DMS53 treated with DMSO at 0.1 percent for 48 hours (cell line): ENCODE results near the gene NKAIN2.
"Not testable (repeated sequence)": the region's sequence is repeated elsewhere in the genome, so short reads cannot be mapped to it uniquely, and the experiment has no call there.

Experiments used
- DNase-seq: peaks from one replicate; lab custom pipeline; 2025; ENCODE audit not compliant: unreplicated experiment; lab: John Stamatoyannopoulos, UW

The NKAIN2 gene

DNA sequence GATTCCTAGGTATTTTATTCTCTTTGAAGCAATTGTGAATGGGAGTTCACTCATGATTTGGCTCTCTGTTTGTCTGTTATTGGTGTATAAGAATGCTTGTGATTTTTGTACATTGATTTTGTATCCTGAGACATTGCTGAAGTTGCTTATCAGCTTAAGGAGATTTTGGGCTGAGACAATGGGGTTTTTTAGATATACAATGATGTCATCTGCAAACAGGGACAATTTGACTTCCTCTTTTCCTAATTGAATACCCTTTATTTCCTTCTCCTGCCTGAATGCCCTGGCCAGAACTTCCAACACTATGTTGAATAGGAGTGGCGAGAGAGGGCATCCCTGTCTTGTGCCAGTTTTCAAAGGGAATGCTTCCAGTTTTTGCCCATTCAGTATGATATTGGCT is 363.6 kb downstream of the NKAIN2 start:
- DNase-seq = not testable (repeated sequence)

DNA sequence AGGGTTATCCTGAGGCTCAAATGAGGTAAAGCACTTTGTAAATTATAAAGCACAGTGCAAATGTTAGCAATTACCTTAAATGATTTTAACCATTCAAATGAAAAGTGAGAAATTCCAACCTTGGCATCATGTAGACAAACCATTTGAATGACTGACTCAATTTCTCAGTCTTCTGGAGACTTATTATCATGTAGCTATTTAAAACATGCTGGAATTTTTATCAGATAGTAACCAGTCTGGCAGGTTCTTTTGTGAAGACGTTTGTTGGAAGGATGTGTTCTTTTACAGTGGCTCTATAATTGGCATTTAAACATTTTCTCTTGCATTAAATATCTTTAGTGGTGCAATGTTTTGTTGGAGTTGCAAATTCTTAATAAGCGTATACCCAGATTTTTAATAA is 386.6 kb downstream of the NKAIN2 start:
- DNase-seq = no peak

DNA sequence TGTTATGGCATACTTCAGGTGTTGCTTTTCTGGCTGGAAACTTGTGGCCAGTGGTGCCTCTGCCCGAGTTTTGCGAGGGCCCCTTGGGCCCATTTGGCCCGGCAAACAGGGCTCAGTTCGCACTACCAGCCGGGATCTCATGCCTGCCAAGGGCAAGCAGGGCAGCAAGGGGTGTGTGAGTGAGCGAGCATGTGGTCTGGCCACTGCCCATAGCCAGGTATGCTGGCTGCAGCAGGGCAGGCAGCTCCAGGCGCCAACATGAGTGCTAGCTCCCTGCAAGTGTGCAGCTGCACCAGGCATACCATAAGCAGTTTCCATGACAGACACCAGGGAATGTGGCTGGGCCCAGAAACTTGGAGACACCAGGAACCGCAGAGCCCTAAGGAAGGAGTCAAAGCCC is 389.5 kb downstream of the NKAIN2 start:
- DNase-seq = no peak

DNA sequence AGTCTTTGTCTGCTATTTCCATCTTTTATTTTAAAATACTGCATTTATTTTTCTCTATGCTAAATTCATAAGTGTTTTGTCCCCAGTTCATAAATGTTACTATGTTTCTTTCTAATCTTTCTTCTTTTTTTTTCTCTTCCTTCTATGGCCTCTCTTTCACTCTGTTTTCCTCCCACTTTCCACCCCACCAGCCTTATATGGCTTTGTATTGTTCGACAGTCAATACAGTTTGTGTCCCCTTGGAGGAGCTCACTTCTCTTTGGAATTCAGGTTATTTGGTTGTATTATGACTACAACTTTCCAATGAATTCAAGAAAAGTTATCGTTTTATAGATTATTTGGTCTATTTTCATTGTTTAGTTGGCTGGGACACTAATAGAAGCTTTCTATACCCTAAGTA is 393.5 kb downstream of the NKAIN2 start:
- no peak for DNase-seq

DNA sequence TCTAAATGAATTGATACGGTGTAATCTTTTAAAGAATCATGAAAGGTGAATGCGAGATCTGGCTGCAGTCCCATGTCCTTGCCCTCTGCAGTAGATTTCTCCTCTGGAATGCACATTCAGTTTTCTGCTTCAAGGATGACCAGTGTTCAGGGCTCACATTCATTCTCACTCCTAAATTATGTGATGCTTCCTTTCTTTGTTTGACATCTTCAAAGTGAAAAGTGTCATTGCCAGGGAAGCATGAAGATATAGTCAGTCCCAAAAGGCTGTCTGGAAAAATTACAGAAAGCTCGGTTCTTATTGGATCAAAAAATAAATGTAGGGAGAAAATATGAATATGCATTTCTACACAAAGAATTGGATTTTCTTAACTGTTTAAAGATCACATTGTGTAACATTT is 395.6 kb downstream of the NKAIN2 start:
- no peak for DNase-seq

DNA sequence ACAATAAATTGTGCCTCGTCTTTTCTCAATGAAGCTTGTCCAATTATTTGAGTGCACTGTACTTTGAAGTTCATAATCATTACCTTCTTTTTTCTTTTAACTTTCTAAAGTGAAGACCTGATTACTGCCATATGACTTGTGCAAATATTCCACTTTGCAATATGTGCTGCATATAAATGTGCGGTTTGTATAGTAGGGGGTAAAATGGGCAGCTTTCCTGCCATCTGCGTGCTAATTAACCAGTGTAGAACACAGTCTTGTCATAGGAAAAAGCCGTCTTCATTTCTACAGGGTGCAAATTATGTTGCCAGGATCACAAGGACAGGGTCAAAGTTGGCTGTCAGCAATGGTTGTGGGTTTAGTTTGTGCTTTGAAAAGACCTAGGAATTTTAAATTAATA is 397.0 kb downstream of the NKAIN2 start:
- DNase-seq = no peak

DNA sequence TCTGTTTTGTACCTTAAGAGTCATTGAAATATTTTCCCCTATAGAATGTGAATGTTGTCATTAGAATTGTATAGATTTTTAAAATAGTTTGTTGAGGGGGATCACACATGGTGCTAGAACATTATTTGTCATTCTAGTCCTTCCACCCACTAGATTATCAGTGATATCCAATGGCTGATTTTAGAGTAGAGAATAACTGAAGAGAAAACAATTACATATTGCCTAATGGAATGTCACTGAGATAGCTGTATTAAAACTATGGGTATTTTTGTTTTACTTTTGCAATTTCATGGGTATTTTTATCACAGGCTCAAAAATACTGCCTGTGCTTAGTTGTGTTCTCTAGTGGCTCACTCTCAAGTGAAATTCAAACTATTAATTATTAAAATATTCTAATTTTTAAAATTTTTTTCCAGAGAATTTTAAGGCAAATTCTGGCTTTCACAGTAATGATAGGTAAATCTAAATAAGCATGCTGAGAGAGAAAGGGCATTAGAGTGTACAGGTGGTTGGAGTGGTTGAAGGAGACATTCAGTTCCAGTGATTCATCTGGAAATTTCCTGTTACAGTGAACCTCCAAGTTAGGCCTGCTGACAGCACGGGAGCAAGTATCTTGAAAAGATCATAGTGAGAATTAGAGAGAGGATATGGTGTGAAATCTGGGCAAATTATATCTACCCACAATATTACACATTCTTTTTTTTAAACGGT is 399.6 kb downstream of the NKAIN2 start:
- no peak for DNase-seq

DNA sequence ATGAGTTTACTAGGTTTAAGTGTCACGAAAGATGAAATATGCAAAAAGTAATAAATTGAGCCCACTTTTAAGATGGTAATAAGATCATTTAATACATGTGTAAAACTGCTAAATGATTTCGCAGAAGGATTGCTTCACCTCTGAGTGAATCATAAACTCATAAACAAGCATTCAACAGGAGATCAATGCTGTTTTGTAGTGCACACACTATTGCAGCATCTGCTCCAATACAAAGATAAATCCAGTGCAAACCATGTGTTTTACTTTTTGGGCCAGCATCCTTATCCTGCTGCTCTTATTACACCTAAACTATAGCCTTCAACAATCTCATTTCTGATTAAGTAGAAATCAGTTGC is 400.1 kb downstream of the NKAIN2 start:
- DNase-seq = no peak

DNA sequence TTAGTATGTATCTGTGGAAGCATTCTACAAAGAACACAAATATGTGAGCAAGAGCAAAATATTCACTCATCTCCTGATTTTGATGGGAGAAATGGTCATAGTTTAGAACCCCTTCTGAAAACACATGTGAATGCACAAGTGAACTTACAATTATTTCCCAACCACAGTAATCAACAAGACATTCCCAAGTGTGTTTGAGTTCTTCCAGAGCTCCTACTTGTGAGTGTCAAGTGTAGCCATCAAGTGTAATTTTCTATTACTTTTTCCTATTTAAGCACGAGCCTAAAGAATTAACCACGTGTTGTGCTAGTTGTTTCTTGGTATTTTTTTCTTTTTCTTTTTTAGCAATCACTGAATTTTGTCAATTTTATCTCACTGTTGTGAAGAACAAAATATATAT is 402.3 kb downstream of the NKAIN2 start:
- DNase-seq = no peak

DNA sequence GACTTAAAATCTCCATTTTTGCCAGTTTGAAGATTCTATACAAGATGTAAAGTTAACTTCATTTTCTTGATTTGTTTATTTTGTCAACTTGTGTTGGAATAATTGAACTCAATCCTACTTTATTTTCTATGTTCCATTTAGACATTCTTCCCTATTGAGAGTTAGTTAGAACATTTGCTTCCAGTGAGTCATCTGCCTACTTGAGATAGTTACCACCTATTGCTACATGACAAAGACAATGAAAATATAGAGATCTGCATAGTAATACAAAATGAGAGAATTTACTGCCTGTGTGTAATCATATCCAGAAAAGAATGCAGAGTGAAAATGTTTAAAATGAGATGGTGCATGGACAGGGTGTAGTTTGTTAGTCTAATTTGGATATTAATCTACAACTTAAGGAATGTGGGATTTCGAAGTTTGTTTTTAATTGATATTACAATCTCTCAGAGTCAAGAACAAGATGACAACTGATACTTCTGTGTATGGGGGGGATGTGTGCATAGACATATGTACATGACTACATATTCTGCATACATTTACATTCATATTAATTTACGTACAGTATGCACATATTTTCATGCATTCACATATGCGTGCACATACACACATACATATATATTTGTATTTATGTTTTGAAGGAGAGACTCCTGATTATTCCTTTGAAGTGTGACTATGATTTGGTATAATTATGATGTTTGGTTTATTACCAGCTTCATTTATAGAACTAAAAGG is 420.1 kb downstream of the NKAIN2 start:
- DNase-seq = no peak

DNA sequence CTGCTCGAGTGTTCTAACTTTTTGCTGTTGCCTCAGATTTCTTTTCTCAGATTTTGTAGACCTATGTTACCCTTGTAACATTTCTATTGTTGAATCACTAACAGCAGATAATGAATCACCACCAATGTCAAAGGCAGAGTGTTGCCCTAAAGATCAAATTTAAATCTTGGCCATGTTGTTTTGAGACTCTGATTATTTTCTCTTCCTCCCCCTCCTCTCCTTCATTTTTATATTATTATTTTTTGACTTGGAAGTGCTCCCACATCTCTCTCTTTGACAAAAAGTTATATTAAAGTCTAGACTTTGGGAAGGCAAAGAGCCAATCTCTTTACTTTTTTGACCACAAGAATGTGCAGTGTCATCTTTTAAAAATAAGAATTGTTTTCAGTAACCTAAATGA is 422.7 kb downstream of the NKAIN2 start:
- no peak for DNase-seq

DNA sequence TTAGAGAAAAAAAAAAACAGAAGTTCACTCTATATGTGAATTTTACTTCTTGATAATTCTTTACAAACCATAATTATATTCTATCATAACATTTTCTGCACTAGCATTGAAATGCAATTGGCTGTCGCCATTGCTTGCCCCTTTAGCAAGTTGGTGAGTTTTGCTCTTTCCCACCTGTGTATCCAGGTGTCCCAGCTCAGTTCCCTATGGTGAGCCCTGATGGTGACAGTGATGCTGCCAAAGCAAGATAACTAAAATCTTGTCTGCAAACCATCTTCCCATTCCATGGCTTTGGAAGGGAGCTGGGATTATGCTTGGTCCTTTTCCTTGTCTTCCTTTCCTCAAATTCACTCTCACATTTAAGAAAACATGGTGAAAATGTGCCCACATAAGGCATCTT is 429.6 kb downstream of the NKAIN2 start:
- no peak for DNase-seq

DNA sequence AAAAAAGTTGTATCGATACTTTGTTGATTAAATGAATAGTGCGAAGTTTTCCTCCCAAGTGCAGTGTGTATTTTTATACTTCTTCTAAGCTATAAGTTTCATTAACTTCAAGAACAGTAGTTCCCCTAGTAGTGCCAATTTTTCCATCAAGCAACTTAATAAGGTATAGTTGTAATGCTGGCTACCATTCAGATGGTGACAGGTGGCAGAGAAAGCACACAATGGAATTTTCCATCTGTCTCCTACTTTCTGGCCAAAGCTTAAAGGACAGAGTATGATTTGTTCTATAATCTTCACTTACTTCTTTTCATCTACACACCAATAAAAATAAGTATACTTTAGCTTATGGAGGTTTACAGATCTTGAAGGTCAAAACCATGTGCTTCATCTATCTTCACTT is 431.1 kb downstream of the NKAIN2 start:
- no peak for DNase-seq

DNA sequence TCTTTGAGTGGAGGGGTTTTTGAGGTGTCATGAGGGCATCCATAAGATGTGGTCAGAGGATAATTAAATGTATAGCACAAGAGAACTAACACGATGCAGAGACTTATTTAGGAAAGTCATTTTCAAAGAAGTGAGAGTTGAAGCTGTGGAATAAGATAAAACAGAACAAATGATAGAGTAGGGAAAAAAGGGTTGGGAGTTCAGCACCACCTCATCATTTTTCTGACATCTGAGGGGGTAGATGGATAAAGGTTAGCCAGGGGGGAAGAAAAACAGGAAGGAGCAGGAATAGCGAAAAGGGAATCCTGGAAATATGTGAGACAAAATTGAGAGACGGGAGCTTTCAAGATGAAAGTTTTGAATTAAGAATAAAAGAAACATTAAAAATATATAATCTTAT is 434.2 kb downstream of the NKAIN2 start:
- no peak for DNase-seq

DNA sequence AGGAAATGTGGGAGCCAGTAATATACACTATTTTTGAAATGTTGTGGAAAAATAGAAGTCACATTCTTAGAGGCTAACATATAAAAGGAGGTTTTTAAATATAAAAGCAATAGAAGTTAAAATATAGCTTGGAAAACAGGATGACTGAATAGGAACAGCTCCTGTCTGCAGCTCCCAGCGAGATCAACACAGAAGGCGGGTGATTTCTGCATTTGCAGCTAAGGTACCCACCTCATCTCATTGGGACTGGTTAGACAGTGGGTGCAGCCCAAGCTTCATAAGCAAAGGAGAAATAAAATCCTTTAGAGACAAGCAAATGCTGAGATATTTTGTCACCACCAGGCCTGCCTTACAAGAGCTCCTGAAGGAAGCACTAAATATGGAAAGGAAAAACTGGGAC is 434.7 kb downstream of the NKAIN2 start:
- DNase-seq = not testable (repeated sequence)

DNA sequence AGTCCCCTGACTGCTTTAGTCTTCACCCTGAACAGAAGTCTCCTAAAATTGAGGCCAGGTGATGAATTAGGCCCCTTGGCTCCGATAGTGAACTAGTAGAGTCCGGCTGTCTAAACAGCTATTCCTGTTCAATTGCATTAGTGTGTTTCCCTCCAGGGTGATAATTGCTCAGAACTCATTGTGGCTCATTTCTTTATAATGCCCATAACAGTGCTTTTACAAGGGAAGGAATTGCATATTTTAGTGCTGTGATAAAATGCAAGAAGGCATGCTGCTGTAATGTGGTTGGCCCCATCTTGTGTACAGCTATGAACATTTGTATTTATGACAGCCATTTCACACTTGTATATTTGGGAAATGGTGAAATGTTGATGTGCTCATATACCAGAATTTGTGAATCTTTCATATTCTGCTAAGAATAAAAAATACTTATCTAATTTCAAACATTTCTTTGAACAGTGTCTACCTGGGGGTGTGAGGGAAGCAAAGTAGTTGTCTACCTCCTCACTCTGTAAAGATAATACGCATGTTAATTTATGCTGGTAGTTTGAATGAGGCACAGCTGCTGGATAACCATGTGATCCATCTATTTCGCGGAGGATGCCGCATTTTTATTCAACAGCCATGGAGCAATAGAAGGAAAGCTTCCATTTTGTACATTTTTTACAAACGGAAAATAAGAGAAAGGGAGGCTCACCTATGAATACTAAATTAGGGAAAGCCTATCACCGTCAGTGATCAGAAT is 451.4 kb downstream of the NKAIN2 start:
- DNase-seq = no peak

DNA sequence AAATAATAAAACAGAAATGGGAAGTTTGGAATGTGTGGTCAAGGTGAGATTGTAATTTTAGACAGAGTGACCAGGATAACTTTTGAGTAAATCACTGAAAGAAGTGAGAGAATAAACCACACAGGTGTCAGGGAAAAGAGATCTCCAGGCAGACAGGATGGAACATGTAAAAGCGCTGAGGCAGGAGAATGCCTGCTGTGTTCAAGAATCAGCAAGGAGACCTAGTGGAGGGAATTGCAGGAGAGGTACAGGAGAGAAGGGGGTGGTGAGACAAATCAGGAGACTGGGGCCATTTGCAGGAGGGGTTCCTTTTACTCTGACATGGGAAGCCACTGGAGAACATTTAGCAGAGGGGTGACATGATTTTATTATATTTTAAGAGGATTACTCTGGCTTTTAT is 456.7 kb downstream of the NKAIN2 start:
- no peak for DNase-seq

DNA sequence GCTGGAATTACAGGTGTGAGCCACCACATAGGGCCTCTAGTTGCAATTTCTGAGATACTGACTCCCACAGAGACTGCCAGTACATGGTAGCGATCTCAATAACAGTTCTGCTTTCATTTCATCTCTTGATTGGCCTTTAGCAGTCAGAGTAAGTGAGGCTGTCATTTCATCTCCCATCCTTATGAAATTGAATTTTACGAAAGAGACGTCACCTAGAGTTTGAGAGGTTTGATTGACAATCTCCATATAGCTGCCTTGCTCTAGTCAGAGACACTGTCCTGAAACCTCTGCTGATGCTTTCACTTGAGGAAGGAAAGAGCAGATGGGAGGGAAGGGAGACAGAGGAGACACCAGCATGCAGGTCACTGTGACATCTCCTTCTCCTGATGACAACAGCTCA is 466.1 kb downstream of the NKAIN2 start:
- no peak for DNase-seq

DNA sequence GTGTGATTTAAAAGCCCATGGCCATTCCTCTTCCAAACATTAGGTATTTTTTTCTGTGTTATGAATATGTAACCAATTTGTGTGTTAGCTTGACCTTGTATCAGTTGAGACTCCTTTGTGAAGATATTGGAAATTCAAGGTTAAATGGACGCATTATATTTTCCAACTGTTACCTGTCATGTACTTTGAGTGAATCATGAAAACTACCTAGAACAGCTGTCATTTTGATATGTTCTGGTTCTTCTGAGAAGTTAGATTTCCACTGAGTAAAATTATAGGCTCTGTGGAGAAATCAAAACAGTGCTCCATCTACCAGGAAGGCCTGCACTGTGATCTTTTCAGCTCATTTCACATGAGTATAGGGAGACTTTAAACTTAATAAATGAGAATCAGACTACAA is 470.0 kb downstream of the NKAIN2 start:
- DNase-seq = no peak

DNA sequence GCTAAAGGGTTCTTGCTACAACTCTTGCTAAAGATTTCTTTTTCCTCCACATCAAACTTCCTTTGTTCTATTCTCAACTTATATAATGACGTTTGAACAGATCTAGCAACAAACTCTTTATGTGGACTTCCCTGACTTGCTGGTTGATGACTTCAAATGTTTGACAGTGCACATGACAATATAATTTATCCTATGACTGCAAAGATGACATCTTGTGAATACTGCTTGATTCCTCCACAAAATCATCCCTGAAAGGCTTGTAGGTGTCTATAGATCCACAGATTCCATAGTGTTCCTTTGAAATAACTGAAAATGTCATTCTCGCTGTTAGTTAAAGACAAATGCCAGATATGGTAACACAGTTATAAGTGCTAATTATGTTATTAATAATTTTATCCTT is 478.9 kb downstream of the NKAIN2 start:
- no peak for DNase-seq

DNA sequence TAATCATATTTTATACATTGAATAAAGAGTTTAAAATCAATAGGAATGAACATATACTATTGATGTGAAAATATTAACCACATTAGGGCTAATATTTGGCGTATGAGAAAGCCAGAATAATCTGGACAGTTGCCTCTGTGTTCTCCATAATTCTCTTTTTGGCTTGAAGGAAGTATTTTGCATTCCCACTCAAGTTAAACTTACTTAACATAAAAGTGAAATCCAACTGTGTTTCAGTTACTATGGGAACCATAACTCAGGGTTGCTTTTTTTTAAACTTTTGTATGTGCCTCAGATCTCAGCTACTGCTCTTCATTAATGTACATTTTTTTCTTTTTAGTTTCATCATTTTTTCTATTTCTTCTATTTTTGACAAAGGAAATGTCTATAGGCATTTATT is 479.8 kb downstream of the NKAIN2 start:
- no peak for DNase-seq

DNA sequence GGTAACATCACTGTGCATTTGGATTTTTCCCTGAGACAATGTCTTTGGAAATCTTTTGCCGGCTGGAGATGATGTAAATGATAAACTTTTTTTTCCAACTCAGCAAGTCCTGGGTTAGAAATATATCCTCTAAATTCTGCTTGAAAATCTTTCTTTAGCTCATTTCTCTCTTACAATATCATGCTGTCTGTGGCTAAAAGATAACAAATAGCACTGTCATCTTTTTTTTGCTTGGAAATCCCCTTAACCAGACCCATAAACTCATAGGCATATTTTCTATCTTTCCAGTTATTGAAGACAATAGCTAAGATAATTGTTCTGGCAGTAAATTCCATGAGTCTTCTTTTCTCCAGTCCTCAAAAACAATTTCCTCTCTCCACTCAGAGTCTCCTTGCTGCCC is 481.5 kb downstream of the NKAIN2 start:
- no peak for DNase-seq
